ENCODE data around the gene THSD4.

Gene THSD4

DNA sequence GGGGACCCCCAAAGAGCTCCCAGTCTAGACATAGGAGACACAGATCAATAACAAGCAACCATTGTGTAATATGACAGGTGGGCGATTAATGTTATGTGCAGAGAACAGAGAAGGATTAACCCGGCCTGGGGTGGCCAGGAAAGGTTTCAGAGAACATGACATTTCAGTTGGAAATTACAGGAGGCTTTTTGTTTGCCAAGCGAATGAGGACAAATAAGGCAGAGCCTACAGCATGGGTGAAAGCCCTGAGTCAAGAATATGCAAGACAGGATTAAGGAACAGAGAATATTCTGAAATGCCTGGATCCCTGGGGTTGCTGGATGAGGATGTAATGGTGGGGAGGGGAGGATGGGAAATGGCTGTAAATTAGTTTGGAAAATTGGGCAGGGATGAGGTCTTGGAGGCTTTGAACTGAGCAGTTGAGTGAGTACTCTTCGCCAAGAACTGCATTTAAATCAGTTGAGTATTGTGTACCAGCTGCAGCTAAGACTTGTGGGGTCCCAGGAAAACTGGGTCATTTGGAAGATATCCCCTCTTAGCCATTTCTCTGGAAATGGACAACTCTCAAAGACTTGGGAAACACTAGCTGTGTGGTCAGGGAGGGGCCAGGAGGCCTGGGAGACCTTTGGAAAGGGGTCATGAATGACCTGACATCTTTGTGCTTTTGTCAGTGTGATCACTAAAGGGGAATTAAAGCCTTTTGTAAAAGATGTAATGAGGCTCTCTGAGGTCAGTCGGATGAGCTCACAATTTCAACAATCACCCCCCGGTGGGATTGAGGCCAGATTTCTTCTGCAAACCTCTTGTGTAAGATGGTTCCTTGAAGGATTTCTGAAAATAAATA, 496.5 kb downstream of the THSD4 start:
- H3K4me1 ChIP-seq = no peaks in the 10 kb centered on the region
- H3K27ac ChIP-seq = no peak overlapping the region
- H3K27me3 ChIP-seq = no peaks in the 10 kb centered on the region
- H3K4me2 ChIP-seq = no peak overlapping the region
- no peaks in the 10 kb centered on the region for H4K20me1 ChIP-seq
- TF ChIP-seq Cebpa-rat (IDR thresholded peaks at IDR 0.05) = no peak
- no peaks in the 10 kb centered on the region for H3K9me3 ChIP-seq
- no peak overlapping the region for H3K4me3 ChIP-seq
- H3K9ac ChIP-seq = no peak overlapping the region
- no peaks in the 10 kb centered on the region for H3K36me3 ChIP-seq

DNA sequence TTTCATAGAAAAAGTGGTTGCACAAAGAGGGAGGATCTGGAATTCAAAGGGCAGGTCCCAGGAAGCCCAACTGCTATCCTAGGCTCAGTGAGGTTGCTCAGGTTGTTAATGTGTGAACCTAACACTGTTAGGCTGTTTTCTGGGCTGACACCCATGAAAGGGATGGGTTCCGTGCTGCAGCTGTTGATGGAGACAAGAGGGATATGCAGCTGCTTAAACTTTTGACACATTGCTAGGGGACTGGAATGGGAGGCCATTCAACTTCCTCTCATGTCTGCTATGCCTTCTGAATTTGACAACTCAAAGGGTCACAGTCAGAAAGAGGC, 497.1 kb downstream of the THSD4 start:
- Histone ChIP-seq H3K4me2 (no peak overlapping the region), H3K4me1 (no peaks in the 10 kb centered on the region), H3K9ac (no peak overlapping the region), H3K27ac (no peak overlapping the region), H3K27me3 (no peaks in the 10 kb centered on the region), H3K36me3 (no peaks in the 10 kb centered on the region), H4K20me1 (no peaks in the 10 kb centered on the region), H3K9me3 (no peaks in the 10 kb centered on the region), H3K4me3 (no peak overlapping the region)
- TF ChIP-seq Cebpa-rat (IDR thresholded peaks at IDR 0.05) = no peak

DNA sequence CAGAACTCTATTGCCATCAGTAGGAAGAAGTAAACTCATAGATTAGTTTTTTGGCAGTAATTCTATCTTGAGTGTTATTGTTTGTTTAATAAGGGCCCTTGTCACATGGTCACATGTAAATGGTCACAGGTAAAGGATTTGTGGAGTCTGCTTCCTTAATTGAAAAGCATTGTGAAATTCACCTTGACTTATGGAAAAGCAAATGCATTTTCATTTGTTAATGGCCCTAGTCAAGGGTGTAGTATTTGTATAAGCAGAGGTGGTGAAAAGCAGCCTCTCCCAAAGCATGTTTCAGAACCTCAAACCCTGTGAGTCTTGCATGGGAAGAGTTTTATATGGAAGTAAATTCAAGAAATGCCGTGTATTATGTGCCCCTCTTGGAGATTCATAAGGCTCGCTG, 497.6 kb downstream of the THSD4 start:
- no peak overlapping the region for H3K4me2 ChIP-seq
- H3K9me3 ChIP-seq = no peaks in the 10 kb centered on the region
- no peak overlapping the region for H3K27ac ChIP-seq
- no peaks in the 10 kb centered on the region for H3K36me3 ChIP-seq
- H3K27me3 ChIP-seq = no peaks in the 10 kb centered on the region
- no peak overlapping the region for H3K9ac ChIP-seq
- H3K4me1 ChIP-seq = no peaks in the 10 kb centered on the region
- no peak for TF ChIP-seq Cebpa-rat (IDR thresholded peaks at IDR 0.05)
- H3K4me3 ChIP-seq = no peak overlapping the region
- H4K20me1 ChIP-seq = no peaks in the 10 kb centered on the region

DNA sequence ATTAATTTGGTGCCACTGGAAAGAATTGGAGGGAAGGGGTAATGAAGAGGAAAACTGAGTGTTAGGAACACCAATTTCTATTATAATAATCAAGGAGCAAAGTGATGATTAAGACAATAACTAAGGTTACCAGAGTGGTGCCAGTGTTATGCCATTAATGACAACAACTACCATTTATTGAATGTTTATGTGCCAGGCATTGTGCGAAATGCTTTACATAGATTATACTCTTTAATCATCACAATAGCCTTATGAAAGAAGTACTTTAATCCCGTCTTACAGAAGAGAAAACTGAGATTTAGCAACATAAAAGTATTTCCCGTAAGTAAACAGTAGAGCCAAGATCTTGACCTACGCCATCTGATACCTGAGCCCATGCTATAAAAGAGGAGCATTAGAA, 507.8 kb downstream of the THSD4 start:
- Histone ChIP-seq H3K27me3 (no peaks in the 10 kb centered on the region), H3K9ac (no peak overlapping the region), H3K27ac (no peak overlapping the region)

DNA sequence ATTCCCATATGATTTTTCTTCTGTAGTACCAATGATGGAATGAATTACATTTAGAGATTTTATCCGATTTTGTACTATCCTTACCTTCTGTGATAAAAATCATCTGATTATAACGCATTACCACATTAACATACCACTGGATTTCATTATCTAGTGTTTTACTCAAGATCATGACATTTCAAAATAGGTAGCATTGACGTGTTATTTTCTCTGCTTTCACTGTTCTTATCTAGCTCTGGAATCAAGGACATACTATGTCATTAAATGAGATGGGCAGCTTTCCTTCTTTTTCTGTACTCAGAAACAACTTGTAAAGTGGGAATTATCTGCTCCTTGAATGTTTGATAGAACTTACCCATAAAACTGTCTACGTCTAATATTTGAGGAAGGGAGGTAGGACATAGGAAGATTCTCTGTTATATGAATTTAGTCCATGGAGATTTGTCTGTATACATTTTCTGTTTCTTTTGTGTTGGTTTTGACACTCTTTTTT, 511.4 kb downstream of the THSD4 start:
- H3K27ac ChIP-seq = no peak overlapping the region
- H3K4me1 ChIP-seq = no peaks in the 10 kb centered on the region
- TF ChIP-seq Cebpa-rat (IDR thresholded peaks at IDR 0.05) = no peak

More for the DNA sequence above, 507.8 kb downstream of the THSD4 start:
- H3K4me3 ChIP-seq = no peak overlapping the region
- no peaks in the 10 kb centered on the region for H4K20me1 ChIP-seq
- no peak for TF ChIP-seq Cebpa-rat (IDR thresholded peaks at IDR 0.05)
- no peaks in the 10 kb centered on the region for H3K36me3 ChIP-seq
- H3K4me2 ChIP-seq = no peak overlapping the region
- no peaks in the 10 kb centered on the region for H3K4me1 ChIP-seq
- H3K9me3 ChIP-seq = no peaks in the 10 kb centered on the region

DNA sequence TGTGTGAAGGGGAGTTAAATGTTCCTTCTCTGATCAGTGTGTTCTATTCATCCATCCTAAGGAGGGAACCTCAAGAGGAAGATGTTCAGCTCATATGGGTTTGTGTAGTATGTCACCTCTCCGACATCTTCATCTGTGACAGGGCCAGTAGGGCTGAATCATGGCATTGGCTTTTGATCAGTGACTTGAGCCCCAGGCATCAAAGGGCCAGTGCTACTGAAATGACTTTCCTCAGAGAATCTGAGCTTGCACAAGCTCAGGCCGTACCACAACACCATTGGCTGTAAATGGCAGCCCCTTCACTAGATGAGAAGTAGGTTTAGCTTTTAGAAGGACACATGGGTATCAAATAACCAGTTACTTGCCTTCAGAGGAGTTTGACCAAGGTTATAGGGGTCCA, 511.9 kb downstream of the THSD4 start:
- Histone ChIP-seq H3K27ac (no peak overlapping the region), H3K27me3 (no peaks in the 10 kb centered on the region), H3K4me1 (no peaks in the 10 kb centered on the region), H3K4me3 (no peak overlapping the region), H3K9me3 (no peaks in the 10 kb centered on the region), H3K4me2 (no peak overlapping the region), H3K9ac (no peak overlapping the region), H4K20me1 (no peaks in the 10 kb centered on the region), H3K36me3 (no peaks in the 10 kb centered on the region)
- no peak for TF ChIP-seq Cebpa-rat (IDR thresholded peaks at IDR 0.05)

More for the DNA sequence above, 511.4 kb downstream of the THSD4 start:
- H3K27me3 ChIP-seq = no peaks in the 10 kb centered on the region
- H3K9me3 ChIP-seq = no peaks in the 10 kb centered on the region
- no peaks in the 10 kb centered on the region for H4K20me1 ChIP-seq
- H3K36me3 ChIP-seq = no peaks in the 10 kb centered on the region
- H3K4me2 ChIP-seq = no peak overlapping the region
- H3K4me3 ChIP-seq = no peak overlapping the region
- H3K9ac ChIP-seq = no peak overlapping the region

DNA sequence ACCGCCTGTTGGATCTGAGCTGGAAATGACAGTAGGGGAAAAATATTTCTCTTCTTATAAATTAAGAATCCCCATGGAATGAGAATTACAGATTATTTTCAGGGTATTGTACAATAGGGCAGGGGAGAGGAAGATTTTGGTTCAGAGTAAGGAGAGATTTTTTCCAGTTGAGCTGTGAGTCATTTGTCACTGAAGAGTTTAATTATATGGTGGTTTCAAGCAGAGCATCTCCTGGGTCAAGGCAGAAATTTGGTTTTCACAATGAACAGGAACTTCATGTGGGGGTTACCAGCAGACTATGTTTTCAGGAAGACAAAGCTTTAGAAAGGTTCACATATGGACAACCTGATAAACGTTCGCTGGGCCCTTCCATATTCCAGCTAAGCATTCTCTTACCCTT, 512.3 kb downstream of the THSD4 start:
- Histone ChIP-seq H3K9ac (no peak overlapping the region), H3K4me2 (no peak overlapping the region), H3K9me3 (no peaks in the 10 kb centered on the region), H4K20me1 (no peaks in the 10 kb centered on the region), H3K4me3 (no peak overlapping the region), H3K27me3 (no peaks in the 10 kb centered on the region), H3K27ac (no peak overlapping the region), H3K36me3 (no peaks in the 10 kb centered on the region), H3K4me1 (no peaks in the 10 kb centered on the region)
- no peak for TF ChIP-seq Cebpa-rat (IDR thresholded peaks at IDR 0.05)

DNA sequence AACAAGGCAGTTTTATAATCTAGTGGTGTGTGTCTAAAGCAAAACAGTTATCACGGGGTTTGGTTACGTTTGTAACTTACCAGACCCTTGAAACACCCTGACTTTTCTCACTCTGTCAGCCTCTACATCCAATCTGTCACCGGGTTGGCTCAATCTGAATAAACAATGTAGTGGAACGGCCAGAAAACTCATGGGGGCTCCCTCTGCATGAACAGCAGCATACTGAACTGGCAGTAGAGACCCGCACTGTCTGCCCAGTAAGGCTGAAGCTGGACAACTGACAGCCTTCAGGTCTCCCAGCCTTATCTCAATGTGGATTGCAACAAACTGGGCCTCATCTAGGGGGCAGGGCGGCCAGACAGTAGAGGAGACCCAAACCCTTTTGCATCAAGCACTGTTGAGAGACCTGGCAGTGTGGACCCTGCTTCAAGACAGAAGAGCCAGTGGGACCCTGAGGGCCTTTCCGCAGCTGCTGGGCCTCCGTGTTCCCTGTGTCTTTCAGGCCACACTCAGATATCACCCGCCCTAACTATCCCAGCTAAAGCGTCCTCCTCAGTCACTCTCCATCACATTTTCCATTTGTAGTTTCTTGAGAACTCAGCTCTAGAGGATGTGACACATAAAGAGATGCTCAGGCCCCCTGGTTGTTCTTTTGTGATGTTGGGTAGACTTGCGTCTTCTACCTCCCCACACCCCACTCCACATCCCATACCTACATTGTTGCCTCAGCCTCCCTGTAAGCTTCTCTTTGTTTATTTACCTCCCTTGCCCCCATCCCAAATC, 513.9 kb downstream of the THSD4 start:
- Histone ChIP-seq H3K9me3 (no peaks in the 10 kb centered on the region), H3K9ac (no peak overlapping the region), H3K4me1 (no peaks in the 10 kb centered on the region), H3K27ac (no peak overlapping the region), H3K27me3 (no peaks in the 10 kb centered on the region), H3K4me3 (no peak overlapping the region), H3K36me3 (no peaks in the 10 kb centered on the region), H3K4me2 (no peak overlapping the region), H4K20me1 (no peaks in the 10 kb centered on the region)
- no peak for TF ChIP-seq Cebpa-rat (IDR thresholded peaks at IDR 0.05)

DNA sequence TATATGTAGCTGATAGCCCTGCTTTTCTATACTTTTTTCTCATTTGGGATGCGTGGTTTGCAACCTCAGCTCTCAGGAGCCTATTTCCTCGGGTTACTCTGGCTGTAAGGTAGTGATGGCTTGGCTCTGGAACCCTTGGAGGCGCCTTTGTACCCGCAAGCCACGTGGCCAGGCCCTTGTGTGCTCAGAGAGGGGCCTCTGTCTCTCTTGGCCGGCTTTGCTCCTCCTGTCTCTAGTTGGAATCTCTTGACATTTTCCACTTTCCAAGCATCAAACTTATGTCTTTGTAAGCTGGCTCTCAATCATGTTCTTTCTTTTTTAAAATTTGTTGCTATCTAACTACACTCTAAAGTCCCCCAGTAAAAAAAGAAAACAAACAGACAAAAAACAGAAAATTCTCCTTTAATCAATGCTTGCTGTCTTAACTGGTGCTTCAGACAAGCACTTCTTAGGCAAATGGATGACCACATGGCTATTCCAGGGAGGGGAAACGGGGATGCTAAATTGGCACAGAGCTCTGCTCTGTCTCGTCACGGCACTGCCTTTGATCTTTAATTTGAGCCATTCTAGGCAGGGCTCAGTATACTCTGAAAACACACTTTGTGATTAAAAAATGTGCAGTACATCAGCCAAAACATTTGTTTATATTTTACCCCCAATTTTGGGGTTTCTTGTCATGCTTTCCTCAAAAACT, 514.7 kb downstream of the THSD4 start:
- Histone ChIP-seq H3K4me3 (no peak overlapping the region), H3K9me3 (no peaks in the 10 kb centered on the region), H3K4me2 (no peak overlapping the region), H3K36me3 (no peaks in the 10 kb centered on the region), H3K9ac (no peak overlapping the region), H4K20me1 (no peaks in the 10 kb centered on the region), H3K27me3 (no peaks in the 10 kb centered on the region), H3K27ac (no peak overlapping the region), H3K4me1 (no peaks in the 10 kb centered on the region)
- TF ChIP-seq Cebpa-rat (IDR thresholded peaks at IDR 0.05) = no peak

DNA sequence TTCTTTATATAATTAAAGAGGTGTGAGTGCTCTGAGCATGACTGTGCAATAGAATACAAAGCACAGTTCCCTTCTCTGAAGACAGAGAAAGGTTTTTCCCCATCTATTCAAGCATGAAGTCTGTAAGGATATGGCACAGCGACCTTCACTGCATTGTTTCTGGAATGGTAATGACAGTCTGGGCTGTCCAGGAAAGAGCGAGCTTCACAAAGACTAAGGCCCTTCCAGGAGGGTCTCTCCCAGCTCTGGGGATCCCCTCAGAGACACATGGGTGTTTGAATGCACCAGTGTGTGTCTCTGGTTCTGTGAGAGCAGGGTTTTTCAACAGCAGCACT, 515.2 kb downstream of the THSD4 start:
- no peaks in the 10 kb centered on the region for H3K4me1 ChIP-seq
- H3K4me3 ChIP-seq = no peak overlapping the region
- no peaks in the 10 kb centered on the region for H4K20me1 ChIP-seq
- H3K9ac ChIP-seq = no peak overlapping the region
- no peaks in the 10 kb centered on the region for H3K36me3 ChIP-seq
- TF ChIP-seq Cebpa-rat (IDR thresholded peaks at IDR 0.05) = no peak
- H3K27ac ChIP-seq = no peak overlapping the region
- H3K27me3 ChIP-seq = no peaks in the 10 kb centered on the region
- no peak overlapping the region for H3K4me2 ChIP-seq
- no peaks in the 10 kb centered on the region for H3K9me3 ChIP-seq

Measured in BLaER1 (cell line).